Anterior cingulate cortex (tissue), 58 donors: ENCODE results near the gene KRT71.
A peak's percentile ranks its signal among the peaks of the same experiment; 100 is the strongest.

Source experiments
- DNase-seq, 58 donors: peaks; one replicate each; lab custom pipeline; 2025; lab: John Stamatoyannopoulos, UW

The KRT71 gene

GRCh38 chr12:52524241-52524897 is 28.6 kb downstream of the KRT71 start:
- no peak for DNase-seq

- DNase-seq: no peak
Measured at GRCh38 chr12:52523824-52524223, 29.1 kb downstream of the KRT71 start.

GRCh38 chr12:52522346-52523011 is 30.5 kb downstream of the KRT71 start:
- peak in 12 of 58 donors; percentile 2 to 67 (median 32) for DNase-seq

GRCh38 chr12:52521568-52522266 is 31.2 kb downstream of the KRT71 start:
- no peak for DNase-seq

GRCh38 chr12:52521175-52521567 is 31.8 kb downstream of the KRT71 start:
- DNase-seq: no peak

- DNase-seq: no peak
Measured at GRCh38 chr12:52519826-52520662, 32.9 kb downstream of the KRT71 start, which contains the start of gene KRT5. TSS of gene KRT5 (minus strand) at chr12:52520394. CDS start at chr12:52520296, 98 bp downstream.

GRCh38 chr12:52519387-52519703 is 33.6 kb downstream of the KRT71 start:
- no peak for DNase-seq

GRCh38 chr12:52518574-52519386 is 34.2 kb downstream of the KRT71 start:
- no peak for DNase-seq

GRCh38 chr12:52517888-52518287 is 35.1 kb downstream of the KRT71 start:
- DNase-seq: peak in 1 of 58 donors; percentile 38

- no peak for DNase-seq
Measured at GRCh38 chr12:52517005-52517835, 35.7 kb downstream of the KRT71 start.

GRCh38 chr12:52515927-52516831 is 36.8 kb downstream of the KRT71 start:
- DNase-seq: no peak

GRCh38 chr12:52515319-52515646 is 37.7 kb downstream of the KRT71 start:
- no peak for DNase-seq

GRCh38 chr12:52514471-52515318 is 38.2 kb downstream of the KRT71 start:
- no peak for DNase-seq

GRCh38 chr12:52513736-52514135 is 39.2 kb downstream of the KRT71 start:
- no peak for DNase-seq

GRCh38 chr12:52508211-52508610 is 44.7 kb downstream of the KRT71 start:
- DNase-seq: no peak

GRCh38 chr12:52506858-52507715 is 45.9 kb downstream of the KRT71 start:
- DNase-seq: no peak
